IPS DF 4.7 (cell line): ENCODE data around the gene POPDC3.
"Not testable (repeated sequence)": the region's sequence is repeated elsewhere in the genome, so short reads cannot be mapped to it uniquely, and the experiment has no call there.

Experiments used
- DNase-seq: peaks from one replicate; pipeline ENCODE4 v3.0.0-alpha.2; 2013; ENCODE audit warnings: low spot score; ENCODE audit errors: extremely low read depth

The POPDC3 gene

DNA sequence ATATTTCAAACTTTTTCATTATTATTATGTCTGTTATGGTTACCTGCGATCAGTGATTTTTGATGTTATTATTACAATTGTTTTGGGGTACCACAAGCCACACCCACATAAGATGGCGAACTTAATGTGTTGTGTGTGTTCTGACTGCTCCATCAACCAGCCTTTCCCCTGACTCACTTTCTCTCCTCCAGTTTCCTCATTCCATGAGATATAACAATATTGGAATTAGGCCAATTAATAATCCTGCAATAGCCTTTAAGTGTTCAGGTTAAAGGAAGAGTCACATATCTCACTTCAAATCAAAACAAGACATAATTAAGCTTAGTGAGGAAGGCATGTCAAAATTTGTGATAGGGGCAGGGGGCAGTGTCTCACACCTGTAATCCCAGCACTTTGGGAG, 16.3 kb upstream of the POPDC3 start:
- no peak for DNase-seq

- no peak for DNase-seq
Observed at GRCh38 chr6:105194591-105194990, 14.8 kb upstream of the POPDC3 start.

- no peak for DNase-seq
Observed at GRCh38 chr6:105194106-105194505, 14.3 kb upstream of the POPDC3 start.

DNA sequence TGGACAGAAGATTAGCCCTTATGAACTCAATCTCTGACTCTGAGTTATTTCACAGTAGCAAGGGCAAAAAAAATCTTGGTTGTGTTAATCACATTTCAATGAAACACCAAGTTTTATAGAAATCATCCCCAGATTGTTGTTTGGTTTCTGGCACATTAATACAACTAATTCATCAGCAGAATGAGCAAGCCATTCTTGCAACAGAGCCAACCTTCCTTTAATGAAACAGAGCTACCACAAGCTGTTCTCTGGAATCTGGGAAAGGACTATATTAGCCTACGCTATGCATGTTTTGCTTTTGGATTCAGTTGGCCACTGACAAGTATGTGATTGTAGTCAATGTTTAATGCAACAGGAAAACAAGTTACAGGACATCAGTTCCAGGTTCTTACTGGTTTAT, 13.8 kb upstream of the POPDC3 start:
- DNase-seq, result no peak

DNA sequence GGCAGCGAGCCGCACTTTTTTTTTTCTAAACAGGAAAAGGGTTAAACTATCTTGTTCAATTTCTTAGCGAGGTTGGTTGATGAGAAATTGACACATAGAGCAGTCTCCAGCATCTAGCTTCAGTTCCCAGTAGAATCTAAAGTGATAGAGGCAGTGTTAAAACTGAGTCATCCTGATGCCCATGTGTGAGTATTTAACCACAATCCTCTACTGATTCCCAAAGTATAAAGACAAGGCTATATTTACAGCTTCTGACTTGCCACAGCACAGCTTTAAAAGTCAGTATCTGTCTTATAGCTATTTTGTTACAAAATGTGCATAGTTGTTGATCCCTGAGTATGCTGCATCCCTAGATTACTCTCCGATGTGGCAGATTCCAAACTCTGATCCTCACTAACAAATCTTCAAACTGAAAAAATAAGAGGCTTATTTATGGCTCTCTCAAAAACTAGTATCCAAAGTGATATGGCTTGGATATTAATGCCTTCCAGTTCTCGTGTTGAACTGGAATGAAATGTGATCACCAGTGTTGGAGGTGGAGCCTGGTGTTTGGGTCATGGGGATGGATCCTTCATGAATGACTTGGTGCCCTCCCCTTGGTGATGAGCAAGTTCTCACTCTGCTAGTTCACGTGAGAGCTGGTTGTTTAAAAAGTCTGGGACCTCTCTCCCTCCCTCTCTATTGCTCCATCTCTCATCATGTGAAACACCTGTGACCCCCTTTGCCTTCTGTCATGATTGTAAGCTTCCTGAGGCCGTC, 13.1 kb upstream of the POPDC3 start:
- no peak for DNase-seq

DNA sequence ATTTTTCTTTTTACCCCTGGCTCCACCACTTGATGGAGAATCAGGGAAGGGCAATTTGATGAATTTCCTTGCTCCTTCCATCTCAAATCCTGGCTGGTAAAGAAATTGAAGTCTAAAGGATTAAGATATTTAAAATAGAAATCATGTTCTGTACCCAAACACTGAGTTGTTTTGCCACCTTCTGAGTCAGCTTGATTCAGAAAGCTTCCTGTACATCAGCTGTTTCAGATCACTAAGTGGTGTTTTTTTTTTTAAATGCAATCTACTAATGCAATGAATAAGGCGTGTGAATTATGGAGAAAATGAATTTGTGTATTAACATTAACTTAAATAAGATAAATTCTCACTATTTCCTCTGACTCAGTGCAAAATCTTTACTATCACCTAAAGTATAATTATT, 11.5 kb upstream of the POPDC3 start:
- no peak for DNase-seq

DNA sequence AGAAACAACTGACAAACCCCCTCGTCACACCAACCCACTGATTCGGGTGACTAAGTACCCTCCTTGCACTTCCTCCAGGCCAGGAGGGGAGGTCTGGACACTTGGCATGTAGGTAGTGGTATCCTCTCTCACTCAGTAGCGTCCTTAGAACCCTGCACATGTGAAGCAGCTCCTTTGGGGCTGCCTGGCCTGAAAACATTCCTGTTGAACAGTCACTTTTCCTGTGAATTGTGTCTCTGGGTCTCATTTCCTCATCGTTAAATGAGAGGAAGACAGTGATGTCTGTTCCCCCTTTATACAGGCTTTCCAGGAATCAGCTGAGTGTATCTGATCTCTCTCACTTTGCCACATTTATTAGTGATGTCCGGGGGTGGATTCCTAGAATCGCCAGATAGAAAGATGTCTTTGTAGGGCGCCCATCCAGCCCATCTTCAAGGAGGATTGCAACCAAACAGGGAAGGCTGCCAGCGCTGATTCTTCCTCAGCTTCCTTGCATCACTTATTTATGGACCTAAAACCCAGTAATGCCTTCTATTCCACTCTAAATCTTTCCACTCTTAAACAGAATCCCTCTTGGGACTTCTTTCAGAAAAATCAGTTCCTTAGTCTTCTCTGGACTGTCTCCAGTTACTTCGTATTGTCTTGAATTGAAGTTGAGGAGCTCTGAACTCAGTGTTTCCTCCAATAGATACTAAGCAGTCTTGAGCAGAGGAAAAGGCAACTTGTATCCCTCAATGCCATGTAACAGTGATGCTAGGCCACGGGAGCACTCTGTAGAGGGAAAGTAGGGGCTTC, 9.4 kb upstream of the POPDC3 start:
- no peak for DNase-seq

GRCh38 chr6:105188251-105188650, 8.4 kb upstream of the POPDC3 start:
- DNase-seq, result no peak

- DNase-seq, result no peak
Observed at GRCh38 chr6:105186576-105186975, 6.8 kb upstream of the POPDC3 start.

- no peak for DNase-seq
Observed at GRCh38 chr6:105184921-105185320, 5.1 kb upstream of the POPDC3 start.

DNA sequence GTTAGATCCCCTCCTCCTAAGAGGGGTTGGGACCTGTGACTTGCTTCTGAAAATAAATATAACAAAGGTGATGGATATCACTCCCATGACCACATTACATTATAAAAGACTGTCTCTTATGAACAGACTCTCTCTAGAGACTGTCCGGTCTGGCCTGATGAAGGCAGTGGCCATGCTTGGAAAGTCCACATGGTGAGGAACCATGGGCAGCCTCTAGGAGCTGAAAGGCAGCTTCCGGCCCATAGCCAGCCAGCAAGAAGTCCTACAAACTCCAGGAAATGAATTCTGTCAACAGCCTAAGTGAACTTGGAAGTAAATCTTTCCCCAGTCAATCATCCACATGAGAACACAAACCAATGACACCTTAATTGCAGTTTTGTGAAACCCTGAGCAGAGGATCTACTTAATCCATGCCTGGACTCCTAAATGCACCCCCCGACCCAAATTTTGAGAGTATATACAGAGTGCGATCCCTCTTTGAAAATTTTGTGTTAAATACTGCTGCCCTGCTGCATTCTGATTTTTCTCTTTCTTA, 2.2 kb upstream of the POPDC3 start:
- no peak for DNase-seq

GRCh38 chr6:105178636-105179035, 1.2 kb downstream of the POPDC3 start:
- no peak for DNase-seq

- no peak for DNase-seq
Observed at GRCh38 chr6:105178110-105178509, 1.7 kb downstream of the POPDC3 start.

- DNase-seq, result no peak
Observed at GRCh38 chr6:105177556-105177955, 2.3 kb downstream of the POPDC3 start.

DNA sequence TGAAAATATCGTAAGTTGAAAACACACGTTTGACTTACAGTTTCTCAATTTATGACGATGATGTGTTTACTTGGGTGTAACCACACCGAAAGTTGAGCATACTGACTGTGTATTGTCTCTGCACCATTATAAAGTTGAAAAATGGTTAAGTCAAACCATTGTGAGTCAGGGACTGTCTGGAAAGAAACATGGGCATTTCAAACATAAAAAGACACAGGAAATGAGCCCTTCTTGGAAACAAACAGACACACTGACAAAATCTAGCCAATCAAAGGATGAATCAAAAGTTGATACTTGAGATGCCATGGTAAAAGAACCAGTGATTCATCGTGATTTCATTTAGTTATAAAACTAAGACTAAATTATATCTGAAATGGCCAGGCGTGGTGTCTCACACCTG, 5.3 kb downstream of the POPDC3 start:
- no peak for DNase-seq

DNA sequence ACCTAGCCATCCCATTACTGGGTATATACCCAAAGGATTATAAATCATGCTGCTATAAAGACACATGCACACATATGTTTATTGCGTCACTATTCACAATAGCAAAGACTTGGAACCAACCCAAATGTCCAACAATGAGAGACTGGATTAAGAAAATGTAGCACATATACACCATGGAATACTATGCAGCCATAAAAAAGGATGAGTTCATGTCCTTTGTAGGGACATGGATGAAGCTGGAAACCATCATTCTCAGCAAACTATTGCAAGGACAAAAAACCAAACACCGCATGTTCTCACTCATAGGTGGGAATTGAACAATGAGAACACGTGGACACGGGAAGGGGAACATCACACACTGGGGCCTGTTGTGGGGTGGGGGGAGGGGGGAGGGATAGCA, 7.3 kb downstream of the POPDC3 start:
- not testable (repeated sequence) for DNase-seq

- DNase-seq, result no peak
Observed at GRCh38 chr6:105170059-105170458, 9.8 kb downstream of the POPDC3 start.

- no peak for DNase-seq
Observed at GRCh38 chr6:105167914-105168313, 11.9 kb downstream of the POPDC3 start.

DNA sequence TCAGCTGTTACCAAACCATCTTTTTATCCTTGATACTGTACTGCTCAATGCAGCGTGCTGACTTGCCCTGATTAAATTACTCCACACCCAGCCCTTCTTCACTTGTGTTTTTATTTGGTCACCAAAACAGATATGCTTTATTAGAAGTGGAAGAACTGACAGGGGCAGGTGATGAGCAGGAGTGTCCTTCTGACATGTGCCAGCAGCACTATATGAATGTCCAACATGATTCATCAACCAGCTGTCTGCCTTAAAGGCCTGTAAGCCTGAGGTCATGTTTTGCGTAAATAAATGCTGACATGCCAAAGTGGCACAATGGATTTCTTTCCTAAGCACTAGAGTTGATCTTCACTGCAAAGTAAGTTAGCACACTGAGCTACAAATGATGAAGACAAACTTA, 15.4 kb downstream of the POPDC3 start:
- DNase-seq, result no peak

DNA sequence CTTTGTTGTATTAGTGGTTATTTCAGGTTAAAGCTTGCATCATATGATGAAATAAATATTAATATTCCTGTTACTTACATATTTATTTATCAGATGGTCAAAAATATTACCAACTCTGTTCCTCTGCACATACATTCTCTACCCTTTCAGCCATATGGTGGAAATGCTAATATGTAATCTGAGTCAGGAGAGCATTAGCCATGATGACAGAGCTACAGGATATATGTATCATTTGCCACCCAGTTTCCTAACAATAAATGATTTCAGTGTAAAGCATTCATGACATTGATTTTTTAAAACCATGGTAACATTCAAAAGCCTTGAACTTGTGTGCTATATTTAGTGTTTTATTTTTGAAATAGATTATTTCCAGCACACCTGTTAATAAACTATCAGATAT, 16.6 kb downstream of the POPDC3 start:
- DNase-seq, result no peak

DNA sequence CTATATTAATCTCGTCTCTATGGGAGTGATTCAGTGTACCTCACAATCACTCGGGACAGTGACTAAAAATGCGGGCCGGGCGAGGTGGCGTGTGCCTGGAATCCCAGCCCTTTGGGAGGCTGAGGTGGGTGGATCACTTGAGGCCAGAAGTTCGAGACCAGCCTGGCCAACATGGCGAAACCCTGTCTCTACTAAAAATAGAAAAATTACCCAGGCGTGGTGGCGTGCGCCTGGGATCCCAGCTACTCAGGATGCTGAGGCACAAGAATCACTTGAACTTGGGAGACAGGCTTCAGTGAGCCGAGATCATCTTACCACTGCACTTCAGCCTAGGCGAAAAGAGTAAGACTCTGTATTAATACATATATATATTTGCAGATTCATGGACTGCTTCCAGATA, 17.4 kb downstream of the POPDC3 start:
- DNase-seq, result no peak

- no peak for DNase-seq
Observed at GRCh38 chr6:105161421-105161820, 18.4 kb downstream of the POPDC3 start.

DNA sequence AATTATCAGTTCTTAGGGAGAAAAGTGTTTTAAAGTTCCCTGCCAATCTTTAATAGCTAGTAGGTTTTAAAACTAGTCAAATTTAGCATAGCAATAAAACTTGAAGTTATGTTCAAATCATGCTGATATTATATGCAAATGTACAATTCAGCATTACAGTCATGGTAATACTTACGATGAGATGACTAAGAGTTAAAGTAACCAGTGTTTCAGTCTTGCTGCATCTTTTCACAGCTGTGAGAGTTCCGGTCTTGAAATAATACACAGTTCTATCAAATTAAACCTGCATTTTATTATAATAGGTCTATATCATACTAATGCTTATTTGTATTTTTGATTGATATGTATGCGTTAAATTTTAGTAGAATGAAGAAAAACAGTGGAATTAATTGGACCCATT, 26.1 kb downstream of the POPDC3 start:
- DNase-seq, result no peak
